PC-3 (cell line): ENCODE results near the gene NOP9. TPM values are rescaled to one million over a fixed set of nuclear protein-coding genes. Genes with fewer than 3 reads are reported as not detected.

Experiments
- ATAC-seq: fragments of 200-7000 bp; cut with Tn5 transposase; 2 replicates; pipeline ENCODE4 v1.9.1; 2020; ENCODE audit warnings: mild to moderate bottlenecking, moderate library complexity
- BruUV-seq: library from RNA; stranded (reverse); fragments of 400-500 nt; replicated peaks from 2 replicates; lab custom pipeline; 2021; lab: Mats Ljungman, UMichigan
- CTCF ChIA-PET: fragments of 300-600 bp; sonication (Branson Sonifier 250); formaldehyde crosslinking; loops from one replicate; lab custom pipeline; 2022; ENCODE audit warnings: antibody characterized with exemption; lab: Charles Lee
- POLR2A ChIA-PET: fragments of 300-600 bp; sonication (Branson Sonifier 250); formaldehyde crosslinking; loops from one replicate; lab custom pipeline; 2022; ENCODE audit warnings: antibody characterized with exemption; ENCODE audit not compliant: unreplicated experiment; lab: Charles Lee
- DNase-seq: peaks from one replicate; pipeline ENCODE4 v3.0.0-alpha.2; 2015
- H2AFZ ChIP-seq: fragments of 300-600 bp; sonication (generic); 2 replicates; pipeline ENCODE4 v1.6.0; 2016; ENCODE audit warnings: antibody characterized with exemption, low read length
- H3F3A ChIP-seq: fragments of 300-600 bp; sonication (generic); one replicate; pipeline ENCODE4 v1.6.0; 2017; ENCODE audit warnings: antibody characterized with exemption, low read length, control low read depth, mild to moderate bottlenecking; ENCODE audit not compliant: unreplicated experiment
- H3K27ac ChIP-seq: fragments of 300-600 bp; sonication (generic); 2 replicates; pipeline ENCODE4 v1.5.1; 2016; ENCODE audit warnings: mild to moderate bottlenecking, low read length
- H3K27me3 ChIP-seq: fragments of 300-600 bp; sonication (generic); 2 replicates; pipeline ENCODE4 v1.6.1; 2016; ENCODE audit warnings: low read length, mixed read lengths
- H3K36me3 ChIP-seq: fragments of 300-600 bp; sonication (generic); 2 replicates; pipeline ENCODE4 v1.6.1; 2016; ENCODE audit warnings: low read depth, mixed run types, low read length, mixed read lengths
- H3K4me1 ChIP-seq: fragments of 300-600 bp; sonication (generic); 2 replicates; pipeline ENCODE4 v1.5.1; 2016; ENCODE audit warnings: low read length; ENCODE audit not compliant: insufficient read depth
- H3K4me2 ChIP-seq: fragments of 300-600 bp; sonication (generic); 2 replicates; pipeline ENCODE4 v1.6.0; 2016; ENCODE audit warnings: low read length
- H3K4me3 ChIP-seq: fragments of 300-600 bp; sonication (generic); 2 replicates; pipeline ENCODE4 v1.5.1; 2016; ENCODE audit warnings: mild to moderate bottlenecking, low read length, mixed read lengths
- H3K79me2 ChIP-seq: fragments of 300-600 bp; sonication (generic); 2 replicates; pipeline ENCODE4 v1.6.1; 2017; ENCODE audit warnings: low read length, mixed read lengths
- H3K9ac ChIP-seq: fragments of 300-600 bp; sonication (generic); 2 replicates; pipeline ENCODE4 v1.6.0; 2016; ENCODE audit warnings: mild to moderate bottlenecking, low read length
- H3K9me2 ChIP-seq: fragments of 300-600 bp; sonication (generic); replicated peaks from 2 replicates; pipeline ENCODE4 v1.6.1; 2016; ENCODE audit warnings: mixed run types, low read length, mixed read lengths
- H3K9me3 ChIP-seq: fragments of 300-600 bp; sonication (generic); 2 replicates; pipeline ENCODE4 v1.6.1; 2016; ENCODE audit warnings: low read length, mixed read lengths
- H4K20me1 ChIP-seq: fragments of 300-600 bp; sonication (generic); 2 replicates; pipeline ENCODE4 v1.6.1; 2016; ENCODE audit warnings: low read length, mixed read lengths
- CTCF ChIP-seq: fragments of 300-600 bp; sonication (generic); conservative IDR thresholded peaks from 2 replicates; pipeline ENCODE4 v1.5.1; 2017; ENCODE audit warnings: antibody characterized with exemption, low read depth, mild to moderate bottlenecking, low read length
- EZH2 ChIP-seq: fragments of 300-600 bp; sonication (generic); IDR thresholded peaks from one replicate; pipeline ENCODE4 v1.6.1; 2017; ENCODE audit warnings: antibody characterized with exemption, mild to moderate bottlenecking, low read length; ENCODE audit not compliant: unreplicated experiment
- EZH2phosphoT487 ChIP-seq: fragments of 300-600 bp; sonication (generic); IDR thresholded peaks from 2 replicates; pipeline ENCODE4 v1.6.1; 2018; ENCODE audit warnings: mild to moderate bottlenecking, antibody characterized with exemption, low read length, borderline replicate concordance
- intact Hi-C: fragments of 100-400 bp; cut with micrococcal nuclease; formaldehyde crosslinking; loops from 2 replicates; pipeline ENCODE4 v1.9.0; 2023
- total RNA-seq: library from RNA; depleted of rRNA; stranded (reverse); fragments of >200 nt; gene quantifications from 2 replicates; pipeline ENCODE4 v1.2.3, GENCODE V29; 2014

The NOP9 gene
- total RNA-seq, 1 experiment from 2014 or later: 30.4 TPM

GRCh38 chr14:24291446-24292117 is 8.1 kb upstream of the NOP9 start:
- Histone ChIP-seq H3K27me3 (no peaks in the 10 kb centered on the region), H3F3A (no peaks in the 10 kb centered on the region), H3K27ac (no peak overlapping the region), H3K36me3 (peaks cover 48% of the 10 kb centered on the region), H3K9me3 (no peaks in the 10 kb centered on the region), H3K9me2 (no peaks in the 10 kb centered on the region), H2AFZ (no peak overlapping the region), H3K79me2 (no peaks in the 10 kb centered on the region), H3K4me1 (peaks cover 3% of the 10 kb centered on the region; the same call in 1 of the 2 replicates), H4K20me1 (no peaks in the 10 kb centered on the region), H3K4me2 (no peak overlapping the region), H3K9ac (no peak overlapping the region), H3K4me3 (no peak overlapping the region)
- ATAC-seq (no peak), DNase-seq (no peak)
- no TSS peak for BruUV-seq
- no peak for TF ChIP-seq EZH2
- no peak for TF ChIP-seq CTCF
- TF ChIP-seq EZH2phosphoT487: no peak
- ChIA-PET CTCF (no interaction called here), POLR2A (no interaction called here)
- intact Hi-C loops: no loop called here

- H3K27ac ChIP-seq: no peak overlapping the region
- no peaks in the 10 kb centered on the region for H3K79me2 ChIP-seq
- H3K9ac ChIP-seq: no peak overlapping the region
- peaks cover 48% of the 10 kb centered on the region for H3K36me3 ChIP-seq
- no peaks in the 10 kb centered on the region for H3K9me3 ChIP-seq
- TF ChIP-seq EZH2phosphoT487 (no peak), EZH2 (no peak), CTCF (no peak)
- no TSS peak for BruUV-seq
- no peak for ATAC-seq
- H3K27me3 ChIP-seq: no peaks in the 10 kb centered on the region
- peaks cover 9% of the 10 kb centered on the region; the same call in 1 of the 2 replicates for H3K4me1 ChIP-seq
- no peaks in the 10 kb centered on the region for H3F3A ChIP-seq
- no peaks in the 10 kb centered on the region for H4K20me1 ChIP-seq
- intact Hi-C loops: no loop called here
- POLR2A ChIA-PET: no interaction called here
- no peak overlapping the region for H2AFZ ChIP-seq
- H3K9me2 ChIP-seq: no peaks in the 10 kb centered on the region
- DNase-seq: no peak
- CTCF ChIA-PET: interaction anchor here (0.5 kb wide), 1 partner anchor 77 kb away, joined by 3 read pairs; the partner anchor contains the start of gene MDP1
- no peak overlapping the region for H3K4me2 ChIP-seq
- H3K4me3 ChIP-seq: no peak overlapping the region
These were observed 7.4 kb upstream of the NOP9 start for GRCh38 chr14:24292118-24292807.

GRCh38 chr14:24293525-24293924 is 6.1 kb upstream of the NOP9 start:
- ATAC-seq: no peak
- ChIA-PET CTCF (no interaction called here), POLR2A (no interaction called here)
- no peaks in the 10 kb centered on the region for H3K9me2 ChIP-seq
- no TSS peak for BruUV-seq
- H3K4me3 ChIP-seq: no peak overlapping the region
- H3K36me3 ChIP-seq: peaks cover 48% of the 10 kb centered on the region
- no peak overlapping the region for H3K27ac ChIP-seq
- peaks cover 7% of the 10 kb centered on the region for H3K79me2 ChIP-seq
- DNase-seq: no peak
- H3K9me3 ChIP-seq: no peaks in the 10 kb centered on the region
- no peak overlapping the region for H3K9ac ChIP-seq
- H4K20me1 ChIP-seq: no peaks in the 10 kb centered on the region
- no peak overlapping the region for H3K4me2 ChIP-seq
- peaks cover 21% of the 10 kb centered on the region for H3K4me1 ChIP-seq
- TF ChIP-seq EZH2 (no peak), CTCF (no peak), EZH2phosphoT487 (no peak)
- H3F3A ChIP-seq: no peaks in the 10 kb centered on the region
- no peak overlapping the region for H2AFZ ChIP-seq
- no peaks in the 10 kb centered on the region for H3K27me3 ChIP-seq
- intact Hi-C loops: no loop called here
